Measurements from ENCODE around the gene IFNGR1.

DNA sequence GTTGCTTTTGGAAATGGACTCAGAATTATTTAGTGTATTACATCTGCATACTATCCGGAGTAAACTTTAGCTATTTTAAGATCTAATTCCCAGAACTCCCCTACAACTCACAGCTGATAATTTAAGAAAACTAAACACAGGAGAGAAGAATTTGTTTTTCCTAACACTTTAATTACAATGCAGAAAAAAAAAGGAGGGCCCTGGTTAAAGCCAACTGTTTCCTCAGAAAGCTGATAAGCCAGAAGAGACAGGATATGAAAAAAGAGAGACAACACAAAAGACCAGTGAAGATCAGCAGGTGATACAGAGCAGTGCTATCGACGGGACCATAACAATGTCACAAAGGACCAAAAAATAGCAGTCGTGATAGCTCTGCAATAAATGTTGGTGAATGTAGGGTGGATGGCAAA lies 5.8 kb downstream of the IFNGR1 start:
- no peak for TF ChIP-seq ZNF274 (IDR thresholded peaks at IDR 0.05; ENCODE audit: low read depth, low read length)
- no peak for TF ChIP-seq YY1 (IDR thresholded peaks at IDR 0.05; ENCODE audit: insufficient read depth, insufficient read length)

All from NT2/D1 (cell line).